Measurements from ENCODE around the gene PKMYT1. TPM values are rescaled to one million over a fixed set of nuclear protein-coding genes. Genes with fewer than 3 reads are reported as not detected.
"Not testable (repeated sequence)": the region's sequence is repeated elsewhere in the genome, so short reads cannot be mapped to it uniquely, and the experiment has no call there.

Gene PKMYT1
- total and polyA plus RNA-seq, 2 experiments from 2014 or later = 90.9 to 100 TPM

DNA sequence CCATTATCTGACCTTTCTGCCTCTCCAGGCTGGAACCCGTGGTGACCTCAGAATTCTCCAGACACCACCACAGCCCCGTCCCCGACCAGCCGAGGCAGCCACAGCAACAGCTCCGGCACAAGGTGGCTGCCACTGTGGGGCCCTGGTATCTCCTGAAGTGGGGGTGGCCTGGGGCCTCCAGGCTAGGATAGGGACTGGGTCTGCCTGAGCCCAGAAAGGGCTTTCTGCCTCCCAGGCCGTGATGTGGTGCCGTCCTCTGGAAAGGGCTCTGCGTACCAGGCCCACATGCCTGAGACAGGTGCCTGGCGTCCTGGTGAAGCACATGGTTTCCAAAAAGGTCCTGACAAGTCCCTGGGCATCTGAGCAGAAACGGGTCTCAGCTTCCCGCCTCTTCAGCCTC is 51.5 kb downstream of the PKMYT1 start (continued):
- TF ChIP-seq, protein P1, sequence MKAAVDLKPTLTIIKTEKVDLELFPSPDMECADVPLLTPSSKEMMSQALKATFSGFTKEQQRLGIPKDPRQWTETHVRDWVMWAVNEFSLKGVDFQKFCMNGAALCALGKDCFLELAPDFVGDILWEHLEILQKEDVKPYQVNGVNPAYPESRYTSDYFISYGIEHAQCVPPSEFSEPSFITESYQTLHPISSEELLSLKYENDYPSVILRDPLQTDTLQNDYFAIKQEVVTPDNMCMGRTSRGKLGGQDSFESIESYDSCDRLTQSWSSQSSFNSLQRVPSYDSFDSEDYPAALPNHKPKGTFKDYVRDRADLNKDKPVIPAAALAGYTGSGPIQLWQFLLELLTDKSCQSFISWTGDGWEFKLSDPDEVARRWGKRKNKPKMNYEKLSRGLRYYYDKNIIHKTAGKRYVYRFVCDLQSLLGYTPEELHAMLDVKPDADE (IDR thresholded peaks at IDR 0.05) = no peak
- TF ChIP-seq JUNB (IDR thresholded peaks at IDR 0.05; ENCODE audit: unreplicated experiment) = no peak
- TF ChIP-seq, protein P2, sequence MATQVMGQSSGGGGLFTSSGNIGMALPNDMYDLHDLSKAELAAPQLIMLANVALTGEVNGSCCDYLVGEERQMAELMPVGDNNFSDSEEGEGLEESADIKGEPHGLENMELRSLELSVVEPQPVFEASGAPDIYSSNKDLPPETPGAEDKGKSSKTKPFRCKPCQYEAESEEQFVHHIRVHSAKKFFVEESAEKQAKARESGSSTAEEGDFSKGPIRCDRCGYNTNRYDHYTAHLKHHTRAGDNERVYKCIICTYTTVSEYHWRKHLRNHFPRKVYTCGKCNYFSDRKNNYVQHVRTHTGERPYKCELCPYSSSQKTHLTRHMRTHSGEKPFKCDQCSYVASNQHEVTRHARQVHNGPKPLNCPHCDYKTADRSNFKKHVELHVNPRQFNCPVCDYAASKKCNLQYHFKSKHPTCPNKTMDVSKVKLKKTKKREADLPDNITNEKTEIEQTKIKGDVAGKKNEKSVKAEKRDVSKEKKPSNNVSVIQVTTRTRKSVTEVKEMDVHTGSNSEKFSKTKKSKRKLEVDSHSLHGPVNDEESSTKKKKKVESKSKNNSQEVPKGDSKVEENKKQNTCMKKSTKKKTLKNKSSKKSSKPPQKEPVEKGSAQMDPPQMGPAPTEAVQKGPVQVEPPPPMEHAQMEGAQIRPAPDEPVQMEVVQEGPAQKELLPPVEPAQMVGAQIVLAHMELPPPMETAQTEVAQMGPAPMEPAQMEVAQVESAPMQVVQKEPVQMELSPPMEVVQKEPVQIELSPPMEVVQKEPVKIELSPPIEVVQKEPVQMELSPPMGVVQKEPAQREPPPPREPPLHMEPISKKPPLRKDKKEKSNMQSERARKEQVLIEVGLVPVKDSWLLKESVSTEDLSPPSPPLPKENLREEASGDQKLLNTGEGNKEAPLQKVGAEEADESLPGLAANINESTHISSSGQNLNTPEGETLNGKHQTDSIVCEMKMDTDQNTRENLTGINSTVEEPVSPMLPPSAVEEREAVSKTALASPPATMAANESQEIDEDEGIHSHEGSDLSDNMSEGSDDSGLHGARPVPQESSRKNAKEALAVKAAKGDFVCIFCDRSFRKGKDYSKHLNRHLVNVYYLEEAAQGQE (IDR thresholded peaks at IDR 0.05; ENCODE audit: unreplicated experiment) = no peak
- TF ChIP-seq CREB1 (CRISPR knock-in tag; IDR thresholded peaks at IDR 0.05; ENCODE audit: low read depth) = no peak
- no peak for TF ChIP-seq EZH2phosphoT487 (IDR thresholded peaks at IDR 0.05; ENCODE audit: unreplicated experiment)
- no peak for TF ChIP-seq POLR2AphosphoS5 (IDR thresholded peaks at IDR 0.05; ENCODE audit: low read depth)
- TF ChIP-seq ZNF331 (CRISPR knock-in tag; IDR thresholded peaks at IDR 0.05; ENCODE audit: low read depth) = no peak
- no peak for TF ChIP-seq NANOG (IDR thresholded peaks at IDR 0.05; ENCODE audit: borderline replicate concordance)
- no peak for TF ChIP-seq CTCF (conservative IDR thresholded peaks at IDR 0.05; ENCODE audit: low read depth in 2 of 2)
- TF ChIP-seq EZH2 (IDR thresholded peaks at IDR 0.05; ENCODE audit: low read depth, unreplicated experiment) = no peak

DNA sequence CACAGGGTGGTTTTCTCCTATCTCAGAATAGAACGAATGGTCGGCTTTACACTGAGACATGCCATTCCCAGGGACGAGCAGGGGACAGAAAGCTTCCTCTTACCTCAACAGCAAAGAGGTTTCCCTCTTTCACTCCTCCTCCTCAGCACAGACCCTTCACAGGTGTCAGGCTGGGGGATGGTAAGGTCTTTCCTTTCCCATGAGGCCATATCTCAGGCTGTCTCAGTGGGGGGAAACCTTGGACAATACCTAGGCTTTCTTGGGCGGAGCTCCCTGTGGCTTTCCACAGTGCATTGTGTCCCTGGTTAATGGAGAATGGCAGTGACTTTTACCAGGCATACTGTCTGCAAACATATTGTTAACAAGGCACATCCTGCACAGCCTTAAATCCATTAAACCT is 52.1 kb downstream of the PKMYT1 start:
- H3K9me3 Mint-ChIP-seq; H3K27ac ChIP-seq (ENCODE audit: low read depth); H3K27me3 ChIP-seq (ENCODE audit: insufficient read depth); DNase-seq (ENCODE audit: low spot score); H3K4me2 ChIP-seq; H2AFZ ChIP-seq; H3K36me3 ChIP-seq (ENCODE audit: insufficient read depth); H3K9me2 ChIP-seq (ENCODE audit: insufficient read depth); H3K4me3 ChIP-seq; H3K4me3 Mint-ChIP-seq; H3K4me1 ChIP-seq (ENCODE audit: insufficient read depth); ATAC-seq; H4K20me1 ChIP-seq (replicated peaks; ENCODE audit: insufficient read depth); H3K79me2 ChIP-seq (replicated peaks; ENCODE audit: insufficient read depth): not testable (repeated sequence)
- Mint-ChIP-seq H3K27ac (peak overlapping the region; percentile 87), H3K27me3 (ENCODE audit: insufficient read depth, low read depth, poor library complexity) (peaks cover 11% of the 10 kb centered on the region), H3K4me1 (peaks cover 38% of the 10 kb centered on the region), H3K36me3 (ENCODE audit: low read depth) (peaks cover 13% of the 10 kb centered on the region; the same call in 1 of the 3 replicates)
- H3F3A ChIP-seq (replicated peaks; ENCODE audit: low read depth) = peaks cover 12% of the 10 kb centered on the region

All from GM23338 (cell line).